GM12872 (cell line): ENCODE data around the gene FLNA.

Source experiments
- TF ChIP-seq, protein P1 (sequence below): IDR thresholded peaks from 3 replicates; pipeline ENCODE4 v1.5.1; 2011; ENCODE audit warnings: low read depth, mild to moderate bottlenecking, low read length, moderate library complexity; ENCODE audit not compliant: insufficient read depth

Gene FLNA

DNA sequence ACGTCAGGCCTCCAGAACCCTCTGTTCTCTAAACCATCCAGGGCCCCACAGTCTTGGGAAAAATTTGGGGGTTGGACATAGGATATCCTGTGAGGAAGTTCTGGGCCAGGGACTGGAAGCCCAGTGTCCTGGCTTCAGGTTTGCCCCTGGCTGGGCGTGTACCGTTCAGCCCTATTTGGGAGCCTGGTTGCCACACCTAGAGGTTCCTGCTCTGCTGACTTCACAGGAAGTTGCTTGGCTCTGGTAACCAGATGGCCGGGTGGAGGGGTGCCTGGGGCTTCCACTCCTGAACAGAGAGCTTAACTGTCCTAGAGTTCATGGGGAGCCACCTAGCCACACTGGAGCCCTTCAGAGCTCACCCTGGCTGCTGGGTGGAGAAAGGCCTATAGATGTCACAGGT, 38.0 kb upstream of the FLNA start:
- TF ChIP-seq, protein P1, sequence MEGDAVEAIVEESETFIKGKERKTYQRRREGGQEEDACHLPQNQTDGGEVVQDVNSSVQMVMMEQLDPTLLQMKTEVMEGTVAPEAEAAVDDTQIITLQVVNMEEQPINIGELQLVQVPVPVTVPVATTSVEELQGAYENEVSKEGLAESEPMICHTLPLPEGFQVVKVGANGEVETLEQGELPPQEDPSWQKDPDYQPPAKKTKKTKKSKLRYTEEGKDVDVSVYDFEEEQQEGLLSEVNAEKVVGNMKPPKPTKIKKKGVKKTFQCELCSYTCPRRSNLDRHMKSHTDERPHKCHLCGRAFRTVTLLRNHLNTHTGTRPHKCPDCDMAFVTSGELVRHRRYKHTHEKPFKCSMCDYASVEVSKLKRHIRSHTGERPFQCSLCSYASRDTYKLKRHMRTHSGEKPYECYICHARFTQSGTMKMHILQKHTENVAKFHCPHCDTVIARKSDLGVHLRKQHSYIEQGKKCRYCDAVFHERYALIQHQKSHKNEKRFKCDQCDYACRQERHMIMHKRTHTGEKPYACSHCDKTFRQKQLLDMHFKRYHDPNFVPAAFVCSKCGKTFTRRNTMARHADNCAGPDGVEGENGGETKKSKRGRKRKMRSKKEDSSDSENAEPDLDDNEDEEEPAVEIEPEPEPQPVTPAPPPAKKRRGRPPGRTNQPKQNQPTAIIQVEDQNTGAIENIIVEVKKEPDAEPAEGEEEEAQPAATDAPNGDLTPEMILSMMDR, result no peak

DNA sequence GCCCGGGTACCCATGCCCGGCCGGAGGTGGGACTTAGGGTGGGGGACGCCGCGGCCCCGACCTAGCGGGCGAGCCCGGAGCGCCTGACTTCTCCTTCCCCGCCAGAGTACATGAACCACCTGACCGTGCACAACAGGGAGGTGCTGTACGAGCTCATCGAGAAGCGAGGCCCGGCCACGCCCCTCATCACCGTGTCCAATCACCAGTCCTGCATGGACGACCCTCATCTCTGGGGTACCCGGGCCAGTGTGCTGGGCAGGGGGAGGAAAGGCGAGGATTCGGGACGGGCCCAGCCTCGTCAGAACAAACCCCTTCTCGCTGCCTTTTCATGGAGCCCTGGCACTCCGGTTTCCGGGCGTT, 37.5 kb upstream of the FLNA start:
- TF ChIP-seq, protein P1, result no peak

DNA sequence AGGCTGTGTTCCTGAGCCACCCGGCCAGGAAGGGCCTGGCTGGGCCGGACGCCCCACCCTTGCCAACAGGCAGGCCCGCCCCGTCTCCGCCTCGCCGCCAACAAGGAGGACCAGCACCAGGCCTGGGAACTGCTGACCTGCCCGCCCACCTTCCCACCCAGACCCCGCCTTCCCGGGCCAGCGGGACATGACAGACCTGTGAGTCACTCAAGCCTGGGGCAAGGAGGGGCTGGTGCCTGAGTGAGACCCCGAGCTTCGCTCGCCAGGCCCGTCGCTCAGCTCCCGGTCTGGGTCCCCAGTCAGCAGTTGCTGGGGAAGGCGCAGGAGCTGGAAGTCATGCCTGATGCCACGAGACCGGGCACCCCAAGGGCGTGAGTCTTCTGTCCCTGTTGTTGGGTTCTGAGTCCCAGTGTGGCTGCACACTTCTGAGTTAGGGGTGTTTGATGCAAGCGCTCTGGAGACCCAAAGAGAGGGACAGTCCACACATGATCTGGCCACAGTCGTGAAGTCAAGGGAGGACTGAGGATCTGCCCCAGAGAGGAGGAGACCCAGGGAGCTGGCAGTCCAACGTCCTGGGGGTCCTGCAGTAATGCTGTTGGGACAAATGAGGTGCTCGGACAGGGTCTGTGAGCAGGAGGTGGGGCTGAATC, 34.9 kb upstream of the FLNA start, which contains the start of gene DNASE1L1:
TSS of gene DNASE1L1 (minus strand) at position 33 of the 650 bp plus-strand sequence. CDS start 3,686 bp downstream, outside the sequence.
- TF ChIP-seq, protein P1, result no peak

DNA sequence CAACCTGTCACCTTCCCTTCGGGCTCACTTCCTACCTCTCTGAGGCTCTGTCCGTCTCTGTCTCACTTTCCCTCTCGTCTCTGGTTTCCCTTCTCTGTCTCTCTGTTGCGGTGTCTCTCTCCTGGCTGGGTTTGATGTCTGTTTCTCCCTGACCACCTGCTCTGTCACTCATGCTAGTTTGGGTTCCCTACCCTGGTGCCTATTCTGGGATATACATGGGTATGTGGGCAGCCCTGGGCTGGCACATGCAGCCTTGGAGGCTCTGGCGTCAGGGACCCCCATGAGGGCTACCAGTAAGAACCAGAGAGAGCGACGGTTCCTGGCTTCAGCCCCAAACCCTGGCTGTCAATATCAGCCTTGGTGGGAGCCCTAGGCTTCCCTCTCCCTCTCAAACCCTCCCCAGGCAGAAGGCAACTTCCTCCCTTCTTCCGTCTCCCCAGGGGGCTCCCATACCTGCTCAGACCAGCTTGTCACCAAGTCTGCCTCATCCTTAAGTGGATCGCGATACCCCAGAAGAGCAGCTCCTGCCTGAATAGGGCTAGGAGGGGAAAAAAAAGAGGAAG, 34.3 kb upstream of the FLNA start:
- TF ChIP-seq, protein P1, result no peak

DNA sequence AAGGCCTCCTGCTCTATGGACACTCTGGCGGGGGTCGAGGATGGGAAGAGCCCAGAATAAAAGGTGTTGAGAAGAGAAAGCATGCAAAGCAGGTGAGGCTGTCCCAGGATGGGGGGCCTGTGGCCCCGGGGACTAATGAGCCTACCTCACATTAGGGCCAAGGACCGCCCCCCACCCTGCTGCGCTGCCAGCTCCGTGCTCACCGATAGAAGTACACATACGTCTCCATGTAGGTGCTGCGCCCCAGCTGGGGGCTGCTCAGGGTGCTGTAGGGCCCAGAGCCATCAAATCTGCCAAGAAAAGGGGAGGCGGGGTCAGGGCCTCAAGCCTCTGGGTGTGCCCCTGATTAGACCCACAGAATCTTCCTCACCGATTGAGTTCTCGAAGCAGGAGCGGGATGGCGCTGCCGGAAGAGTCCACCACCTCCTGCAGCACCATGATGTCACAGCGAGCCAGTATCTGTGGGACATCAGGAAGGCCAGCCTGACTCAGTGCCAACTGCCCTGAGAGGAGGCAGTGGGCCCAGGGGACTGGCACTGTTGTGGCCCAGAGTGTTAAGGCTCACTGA, 30.3 kb upstream of the FLNA start:
- TF ChIP-seq, protein P1, result no peak

DNA sequence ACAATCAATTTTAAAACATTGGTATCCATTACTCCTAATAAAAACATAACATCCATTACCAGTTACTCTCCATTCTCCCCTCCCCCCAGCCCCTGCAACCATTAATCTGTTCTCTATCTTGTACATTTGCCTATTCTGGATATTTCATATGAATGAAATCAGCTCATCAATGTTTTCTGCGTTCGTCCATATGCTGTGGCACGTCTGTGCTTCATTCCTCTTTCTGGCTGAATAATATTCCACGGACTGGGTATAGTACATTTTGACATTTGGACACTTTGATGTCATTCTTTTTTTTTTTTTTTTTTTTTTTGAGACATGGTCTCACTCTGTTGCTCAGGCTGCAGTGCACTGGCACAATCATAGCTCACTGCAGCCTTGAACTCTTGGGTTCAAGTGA, 29.4 kb upstream of the FLNA start:
- TF ChIP-seq, protein P1, result no peak

DNA sequence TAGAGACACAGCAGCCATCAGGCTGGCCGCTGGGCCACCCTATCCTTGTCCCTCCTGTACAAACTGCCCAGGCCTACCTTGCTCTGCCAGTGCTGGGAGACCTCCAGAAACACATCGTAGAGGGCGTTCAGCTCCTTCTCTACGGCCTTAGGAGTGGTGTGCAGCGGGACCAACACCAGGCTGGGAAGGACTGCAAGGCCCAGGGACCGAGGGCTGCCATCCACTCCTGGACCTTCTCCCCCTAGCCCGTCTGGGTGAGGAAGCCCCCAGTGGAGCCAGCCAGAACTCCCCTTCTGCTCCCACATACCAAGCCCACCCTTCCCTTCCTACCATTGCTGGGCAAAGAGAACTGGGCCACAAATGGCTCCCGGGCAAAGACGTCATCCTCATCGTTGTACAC, 28.8 kb upstream of the FLNA start:
- TF ChIP-seq, protein P1, result no peak
